ENCODE results near the gene PTPRM.

PTPRM gene

DNA sequence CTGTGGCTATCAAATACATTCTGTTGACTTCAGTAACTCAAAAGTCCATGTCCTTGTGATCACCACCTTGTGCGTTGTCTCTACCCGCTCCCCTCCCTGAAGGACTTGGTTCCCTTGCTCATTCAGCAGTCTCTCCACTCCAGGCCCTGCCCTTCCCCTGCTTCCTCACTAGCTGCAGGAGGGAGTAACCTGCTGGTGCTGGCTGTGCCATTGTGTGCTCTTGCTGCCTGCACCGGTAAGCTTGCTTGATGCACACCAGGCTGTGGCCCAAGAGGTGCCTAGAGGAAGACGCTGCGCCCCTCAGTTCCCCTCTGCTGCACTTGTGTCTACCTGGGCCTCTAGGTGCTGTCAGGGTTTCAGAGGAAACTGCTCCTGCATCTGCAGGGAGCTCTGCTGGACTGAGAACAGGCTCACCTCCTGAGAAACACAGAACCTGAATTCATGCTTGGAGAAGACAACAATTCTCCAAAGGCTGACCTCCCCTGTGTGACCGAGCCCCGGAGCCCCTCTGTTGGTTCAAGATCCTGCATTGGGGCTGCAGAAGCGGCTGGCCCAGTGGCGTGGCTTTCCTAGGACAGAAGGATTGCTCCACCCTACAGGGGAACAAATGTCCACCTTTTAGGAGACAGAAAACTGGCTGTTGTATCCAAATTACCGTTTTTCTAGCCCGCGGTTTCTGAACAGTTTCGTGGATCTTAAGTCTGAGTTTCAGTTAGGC is 33.6 kb downstream of the PTPRM start:
- no peak for DNase-seq

DNA sequence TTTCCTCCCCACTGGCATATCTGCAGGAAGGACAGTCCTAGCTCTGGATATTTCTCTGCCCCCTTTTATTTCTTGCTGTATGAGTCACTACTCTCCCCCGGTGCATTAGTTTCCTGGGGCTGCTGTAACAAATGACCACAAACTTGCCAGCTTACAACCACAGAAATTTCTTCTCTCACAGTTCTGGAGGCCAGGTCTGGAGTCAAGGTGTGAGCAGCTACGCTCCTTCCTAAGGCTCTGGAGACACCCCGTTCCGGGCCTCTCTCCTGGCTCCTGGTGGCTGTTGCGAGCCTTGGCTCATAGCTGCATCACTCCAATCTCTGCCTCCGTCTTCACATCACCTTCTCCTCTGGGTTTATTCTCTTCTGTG is 34.1 kb downstream of the PTPRM start:
- DNase-seq = no peak

DNA sequence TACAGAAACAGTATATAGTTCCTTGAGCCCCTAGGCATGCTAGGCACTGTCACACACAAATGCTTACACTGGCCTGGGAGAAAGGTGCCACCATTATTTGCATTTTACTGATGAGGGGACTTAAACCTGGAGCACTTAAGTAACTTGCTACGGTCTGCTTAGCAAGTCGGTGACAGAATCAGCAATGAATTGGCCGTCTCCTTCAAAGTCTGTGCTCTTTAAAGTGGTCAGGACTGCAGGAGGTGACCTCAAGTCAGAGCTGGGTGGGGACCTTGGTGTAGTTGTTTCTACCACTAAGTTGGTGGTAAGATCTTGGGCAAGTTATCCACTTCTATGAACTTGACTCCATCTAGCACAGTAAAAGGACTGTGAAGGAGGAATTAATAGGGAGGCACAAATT is 34.8 kb downstream of the PTPRM start:
- no peak for DNase-seq

DNA sequence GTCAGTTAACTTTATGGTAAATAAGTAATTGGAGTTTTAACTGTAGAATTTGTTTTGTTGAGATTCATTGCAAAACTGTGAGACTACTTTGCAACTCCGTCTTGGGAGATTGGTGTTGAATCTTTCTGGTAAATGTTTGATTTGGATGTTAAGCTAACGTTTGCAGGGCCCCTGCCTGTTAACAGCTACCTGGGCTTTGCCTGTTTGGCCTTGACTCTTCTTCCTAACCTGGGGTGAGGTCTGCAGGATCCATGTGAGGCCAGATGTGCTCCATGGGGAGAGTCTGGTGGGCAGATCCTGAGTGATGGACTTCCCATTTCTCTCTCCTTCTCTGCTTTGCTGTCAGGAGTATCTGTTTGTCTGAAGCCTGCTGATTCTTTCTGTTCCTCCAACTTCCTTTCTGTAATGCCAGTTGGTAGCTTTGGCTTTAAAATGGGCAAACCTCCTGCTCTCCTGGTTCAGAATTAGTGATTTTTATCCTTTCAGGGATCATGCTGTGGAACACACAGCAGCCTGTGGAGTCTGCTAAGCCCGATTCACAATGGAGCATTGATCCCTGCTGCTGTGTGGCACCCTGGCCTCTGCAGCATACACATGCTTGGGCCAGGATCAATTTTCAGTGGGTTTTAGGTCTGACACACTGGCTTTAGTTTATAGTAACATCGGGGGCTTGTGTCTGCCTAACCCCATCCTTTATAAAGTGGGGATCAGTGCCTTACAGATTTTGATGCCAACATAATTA is 36.3 kb downstream of the PTPRM start:
- DNase-seq = no peak

DNA sequence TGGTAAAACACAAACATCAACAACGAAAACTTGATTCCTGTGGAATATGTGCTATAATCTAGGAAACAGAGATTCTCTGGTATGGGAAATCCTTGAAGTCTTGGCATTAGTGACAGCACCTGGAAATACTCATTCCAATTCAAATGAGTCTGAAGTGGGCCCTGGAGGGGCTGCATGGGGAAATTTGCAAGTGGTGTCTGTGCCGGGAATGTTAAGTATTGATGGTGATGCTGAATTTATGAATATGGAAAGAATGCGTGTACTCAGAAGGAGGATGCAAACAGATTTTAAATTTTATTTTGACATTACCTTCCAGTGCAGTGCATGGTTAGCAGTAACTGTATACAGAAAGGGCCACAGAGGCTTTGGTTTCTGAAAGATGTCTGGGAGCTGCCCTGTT is 37.2 kb downstream of the PTPRM start:
- DNase-seq = no peak

DNA sequence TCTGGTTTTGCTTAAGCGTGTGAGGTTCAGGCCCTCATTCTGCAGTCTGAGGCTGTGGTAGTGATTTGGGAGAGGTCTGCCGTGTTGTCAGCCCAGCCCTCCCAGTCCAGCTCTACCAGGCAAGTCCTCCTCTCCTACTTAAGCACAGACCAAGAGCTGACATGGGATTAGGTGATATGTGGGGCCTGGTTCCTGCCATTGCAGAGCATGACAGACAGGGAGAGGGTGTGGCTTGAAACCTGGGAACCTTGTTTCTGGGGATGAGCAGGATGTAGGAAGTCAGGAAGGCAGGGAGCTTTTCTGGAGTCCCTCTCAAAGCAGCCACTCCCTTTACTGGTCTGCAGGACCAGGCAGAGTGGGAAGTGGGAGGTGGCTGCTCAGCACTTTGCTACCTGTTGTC is 38.6 kb downstream of the PTPRM start:
- no peak for DNase-seq

DNA sequence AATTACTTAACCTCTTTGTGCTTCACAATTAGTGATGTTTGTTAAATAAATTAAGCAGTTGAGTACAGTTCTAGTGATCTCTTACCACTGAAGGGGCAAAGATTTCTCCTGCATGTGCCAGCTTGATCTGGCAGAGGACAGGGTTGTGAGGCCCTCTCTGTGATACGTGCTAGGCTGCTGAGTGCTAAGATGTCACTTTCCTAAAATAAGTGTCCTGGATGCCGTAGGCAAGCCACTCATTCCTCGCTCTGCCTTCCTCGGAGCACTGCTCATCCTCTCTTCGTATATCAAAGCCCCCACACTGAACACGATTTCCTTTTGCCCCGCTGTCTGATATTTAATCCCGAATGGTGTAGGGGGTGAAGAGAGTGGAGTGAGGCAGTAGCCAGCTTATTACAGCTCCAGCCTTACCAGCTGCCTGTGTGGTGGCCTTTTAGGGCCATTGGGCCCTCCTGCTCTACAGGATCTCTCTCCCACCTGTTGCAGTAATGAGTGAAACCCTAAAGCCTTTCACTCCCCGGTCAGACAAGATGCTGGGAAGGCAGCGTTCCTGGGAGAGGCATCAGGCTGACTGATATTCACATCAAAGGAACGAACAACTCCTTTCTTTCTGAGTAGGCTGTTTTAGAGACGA is 40.5 kb downstream of the PTPRM start:
- no peak for DNase-seq

DNA sequence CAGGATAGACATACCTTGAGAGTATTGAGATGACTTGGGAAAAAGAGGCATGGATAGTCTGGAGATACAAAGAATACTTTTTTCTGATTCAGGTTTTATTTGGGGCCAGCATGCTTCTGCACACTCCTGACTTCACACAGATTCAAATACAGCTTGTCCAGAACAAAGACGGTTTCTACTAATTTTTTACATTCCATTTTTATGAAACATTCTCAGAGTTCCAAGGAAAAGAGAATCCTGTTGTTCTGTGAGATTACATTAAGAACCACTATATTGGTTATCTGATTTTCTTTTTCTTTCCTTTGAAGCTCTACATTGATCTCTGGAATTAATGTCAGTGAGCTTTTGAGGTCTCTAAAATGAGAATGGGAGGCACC is 41.0 kb downstream of the PTPRM start:
- DNase-seq = no peak

DNA sequence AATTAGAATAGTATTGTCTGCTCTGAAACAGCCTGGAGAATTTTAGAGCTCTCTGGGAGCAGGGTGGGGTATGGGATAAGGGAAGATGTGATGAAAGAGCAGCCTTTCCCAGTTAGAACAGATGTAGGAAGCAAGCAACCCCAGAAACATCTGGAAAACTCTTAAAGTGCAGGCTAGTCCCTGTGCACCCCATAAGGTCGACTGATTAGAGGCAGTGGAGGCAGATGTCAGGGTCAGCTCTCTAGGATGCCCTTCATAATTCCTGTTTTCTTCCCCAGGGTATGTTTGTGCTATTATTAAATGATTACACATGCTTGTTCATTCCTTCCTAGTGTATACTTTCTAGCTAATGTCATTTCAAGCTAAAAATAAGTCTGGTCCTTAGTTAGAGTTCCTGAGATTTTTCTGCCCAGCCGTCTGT is 41.7 kb downstream of the PTPRM start:
- no peak for DNase-seq

DNA sequence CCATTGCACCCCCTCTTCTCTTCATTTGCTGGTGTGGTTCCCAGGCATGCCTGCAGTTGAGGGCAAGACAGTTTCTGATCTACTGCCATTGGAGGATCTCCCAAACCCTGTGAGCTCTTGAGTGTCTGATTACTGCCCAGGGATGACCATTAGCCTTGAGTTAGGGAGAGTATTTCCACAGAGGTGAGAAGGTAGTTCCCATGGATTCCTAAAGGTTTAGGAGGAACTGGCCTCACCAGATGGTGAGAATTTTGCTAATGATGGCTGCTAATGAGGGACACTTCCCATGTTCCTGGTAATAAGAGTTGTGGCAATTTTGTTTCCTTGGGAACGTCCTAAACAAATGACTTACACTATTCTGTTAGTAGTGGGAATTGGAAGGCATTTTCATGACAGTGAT is 42.5 kb downstream of the PTPRM start:
- no peak for DNase-seq

DNA sequence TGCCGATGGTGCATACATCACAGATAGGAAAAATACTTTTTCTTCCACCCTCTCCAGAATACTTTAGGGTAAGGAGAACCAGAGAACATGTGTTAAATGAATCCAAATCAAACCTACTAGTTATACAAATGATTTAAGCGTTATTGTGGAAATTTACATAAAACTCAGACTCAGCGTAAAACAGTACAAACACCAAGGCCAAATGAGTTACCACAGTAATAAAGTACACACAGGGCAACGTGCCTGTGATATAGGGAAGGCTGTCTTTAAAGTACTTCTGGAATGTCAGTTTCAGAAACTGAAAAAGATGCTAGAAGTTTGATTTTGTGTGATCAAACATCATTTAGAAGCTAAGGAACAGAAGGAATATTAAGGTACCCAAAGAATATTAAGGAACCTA is 46.9 kb downstream of the PTPRM start:
- DNase-seq = no peak

DNA sequence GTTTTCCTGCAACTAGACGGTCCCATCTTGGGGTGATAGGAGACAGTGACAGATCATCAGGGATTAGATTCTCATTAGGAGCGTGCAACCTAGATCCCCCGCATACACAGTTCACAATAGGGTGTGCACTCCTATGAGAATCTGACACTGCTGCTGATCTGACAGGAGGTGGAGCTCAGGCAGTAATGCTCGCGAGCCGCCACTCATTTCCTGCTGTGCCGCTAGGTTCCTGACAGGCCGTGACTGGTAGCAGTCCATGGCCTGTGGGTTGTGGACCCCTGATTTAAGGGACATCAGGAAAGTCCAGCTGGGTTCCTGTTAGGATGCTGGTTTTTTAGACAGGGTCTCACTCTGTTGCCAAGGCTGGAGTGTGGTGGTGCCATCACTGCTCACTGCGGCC is 48.7 kb downstream of the PTPRM start:
- no peak for DNase-seq

DNA sequence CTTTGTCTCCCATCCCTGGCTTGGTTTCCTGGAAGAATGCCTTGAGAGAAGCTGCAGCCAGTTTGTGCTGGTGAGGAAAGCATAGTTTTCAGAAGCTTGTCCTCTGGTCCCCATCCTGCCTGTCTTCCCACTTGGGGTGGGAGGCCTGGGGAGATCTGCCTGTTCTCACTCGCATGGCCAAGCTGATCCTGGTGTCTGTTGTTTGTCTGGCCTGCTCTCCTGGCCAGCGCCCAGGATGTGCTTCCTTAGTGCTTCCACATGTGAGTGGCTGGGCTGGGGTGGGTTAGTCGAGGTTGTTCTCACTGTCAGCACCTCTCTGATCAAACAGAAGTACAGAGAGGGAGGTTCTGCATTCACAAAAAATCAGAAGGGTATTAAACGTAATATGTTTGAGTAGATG is 49.5 kb downstream of the PTPRM start:
- DNase-seq = no peak

DNA sequence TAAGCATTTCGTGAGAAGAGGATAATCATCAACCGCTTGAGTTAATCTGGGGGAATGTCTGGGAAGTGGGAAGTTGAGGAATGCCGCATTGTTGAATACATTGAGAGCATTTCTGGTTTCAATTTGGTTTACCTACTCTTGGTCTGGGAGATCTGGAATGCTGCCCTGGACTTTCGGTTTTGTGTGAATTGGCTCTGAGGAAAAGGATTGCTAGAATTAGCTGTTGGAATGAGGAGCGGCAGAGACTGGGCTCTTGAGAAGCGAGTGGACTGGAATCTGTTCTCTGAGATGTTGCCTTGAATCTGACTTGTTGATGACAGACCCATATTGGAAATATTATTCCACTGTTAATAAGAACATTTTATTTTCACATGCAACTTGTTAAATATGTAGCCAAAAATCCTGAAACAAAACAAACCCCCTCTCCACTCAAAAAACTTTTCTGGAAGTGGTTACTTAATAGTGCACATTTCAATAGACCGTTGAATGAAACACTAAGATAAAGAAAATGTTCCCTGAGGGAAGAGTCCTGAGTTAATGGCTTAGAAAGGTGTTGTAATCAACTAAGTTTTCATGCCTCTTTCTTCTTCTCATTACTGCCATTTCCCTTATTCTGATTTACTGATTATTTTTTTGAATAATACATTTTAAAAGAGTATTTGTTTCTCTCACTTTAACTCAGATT is 50.8 kb downstream of the PTPRM start:
- DNase-seq = no peak

DNA sequence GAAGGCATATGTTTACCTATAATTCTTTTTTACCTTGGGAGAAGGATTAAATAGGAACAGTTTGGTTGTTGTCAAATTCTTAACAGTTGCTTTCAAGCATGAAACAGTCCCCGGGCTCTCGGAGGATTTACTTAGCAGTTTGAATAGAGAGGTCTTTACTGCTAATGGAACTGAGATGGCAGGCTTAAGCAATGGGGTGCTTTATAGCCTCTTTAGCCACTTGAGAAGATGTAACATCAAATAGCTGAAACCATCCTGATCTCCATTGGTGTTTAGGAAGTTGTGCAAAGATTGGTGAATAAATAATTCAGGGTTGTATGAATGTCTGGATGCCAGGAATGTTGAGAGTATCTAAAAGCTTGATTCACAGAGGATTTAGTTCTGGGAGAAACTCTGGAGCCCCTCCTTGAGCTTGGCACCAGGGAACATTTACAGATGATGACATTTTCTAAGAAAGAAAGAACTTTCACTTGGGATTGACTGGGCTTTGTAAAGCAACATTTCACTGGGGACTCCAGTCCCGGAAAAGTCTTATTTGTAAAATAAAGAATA is 51.9 kb downstream of the PTPRM start:
- no peak for DNase-seq

DNA sequence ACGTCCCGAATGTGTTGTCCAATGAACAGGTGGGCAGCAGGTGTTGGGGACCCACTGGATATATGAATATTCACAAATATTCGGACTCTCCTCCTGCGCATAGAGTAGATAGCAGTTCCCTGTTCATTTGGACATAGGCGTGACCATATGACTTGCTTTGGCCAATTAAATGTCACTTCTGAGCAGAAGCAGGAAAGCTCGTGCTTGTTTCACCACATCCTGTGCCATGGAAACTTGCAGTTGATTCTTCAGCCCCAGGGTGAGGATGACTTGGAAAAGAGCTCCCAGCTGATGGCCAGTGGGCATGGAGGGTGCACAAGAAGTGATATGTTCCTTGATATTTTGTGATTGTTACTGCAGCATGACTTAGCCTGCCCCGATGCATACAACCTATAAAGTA is 52.6 kb downstream of the PTPRM start:
- DNase-seq = no peak

DNA sequence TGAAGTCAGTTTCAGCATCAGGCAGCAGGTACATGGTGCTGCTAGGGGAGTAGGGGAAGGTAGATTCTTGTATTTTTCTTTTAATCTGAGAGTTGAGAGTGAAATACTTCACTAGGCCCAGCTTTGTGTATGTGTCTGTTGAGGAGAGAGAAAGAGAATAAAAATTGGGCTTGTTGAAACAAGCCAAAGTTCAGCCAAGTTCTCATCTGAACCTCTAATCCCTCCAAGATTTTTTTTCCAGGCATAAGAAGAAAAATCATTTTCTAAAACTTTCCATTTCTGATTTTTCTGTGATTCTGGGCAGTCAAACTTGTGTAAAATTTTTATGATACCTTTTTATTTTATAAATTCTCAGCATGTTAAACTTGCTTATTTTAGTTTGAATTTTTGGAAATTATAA is 55.6 kb downstream of the PTPRM start:
- DNase-seq = no peak

DNA sequence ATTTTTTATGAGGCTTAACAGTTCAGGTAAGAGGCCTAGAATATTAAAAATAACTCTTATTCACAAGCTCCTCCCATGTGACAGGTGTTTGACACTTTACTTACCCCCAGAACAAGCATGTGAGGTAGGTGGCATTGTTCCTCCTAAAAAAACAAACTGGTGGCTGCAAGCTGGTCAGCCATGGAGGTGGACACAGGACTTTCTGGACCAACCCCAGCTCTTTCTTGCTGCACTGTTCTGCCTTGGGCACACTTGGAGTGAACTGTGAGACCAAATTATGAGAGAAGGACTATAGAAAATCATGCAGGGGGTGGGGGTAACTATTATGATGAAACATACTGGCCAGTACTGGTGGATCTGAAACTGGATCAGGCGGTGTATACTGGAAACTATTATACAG is 56.6 kb downstream of the PTPRM start:
- DNase-seq = no peak

DNA sequence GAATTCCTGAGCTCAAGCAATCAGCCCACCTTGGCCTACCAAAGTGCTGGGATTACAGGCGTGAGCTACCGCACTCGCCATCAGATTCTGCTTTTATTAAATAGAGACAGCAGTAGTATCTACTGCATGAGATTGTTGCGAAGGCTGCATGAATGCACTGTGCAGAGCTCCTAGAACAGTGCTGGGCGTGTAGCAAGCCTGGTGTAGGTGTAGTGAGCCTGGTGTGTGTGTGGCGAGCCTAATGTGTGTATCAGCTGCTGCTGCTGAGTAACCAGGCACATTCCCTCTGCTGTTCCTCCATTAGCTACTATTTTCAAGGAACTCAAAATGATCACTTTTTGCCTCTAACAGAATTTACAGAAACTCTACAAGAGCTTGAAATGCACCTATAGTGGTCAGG is 57.6 kb downstream of the PTPRM start:
- no peak for DNase-seq

DNA sequence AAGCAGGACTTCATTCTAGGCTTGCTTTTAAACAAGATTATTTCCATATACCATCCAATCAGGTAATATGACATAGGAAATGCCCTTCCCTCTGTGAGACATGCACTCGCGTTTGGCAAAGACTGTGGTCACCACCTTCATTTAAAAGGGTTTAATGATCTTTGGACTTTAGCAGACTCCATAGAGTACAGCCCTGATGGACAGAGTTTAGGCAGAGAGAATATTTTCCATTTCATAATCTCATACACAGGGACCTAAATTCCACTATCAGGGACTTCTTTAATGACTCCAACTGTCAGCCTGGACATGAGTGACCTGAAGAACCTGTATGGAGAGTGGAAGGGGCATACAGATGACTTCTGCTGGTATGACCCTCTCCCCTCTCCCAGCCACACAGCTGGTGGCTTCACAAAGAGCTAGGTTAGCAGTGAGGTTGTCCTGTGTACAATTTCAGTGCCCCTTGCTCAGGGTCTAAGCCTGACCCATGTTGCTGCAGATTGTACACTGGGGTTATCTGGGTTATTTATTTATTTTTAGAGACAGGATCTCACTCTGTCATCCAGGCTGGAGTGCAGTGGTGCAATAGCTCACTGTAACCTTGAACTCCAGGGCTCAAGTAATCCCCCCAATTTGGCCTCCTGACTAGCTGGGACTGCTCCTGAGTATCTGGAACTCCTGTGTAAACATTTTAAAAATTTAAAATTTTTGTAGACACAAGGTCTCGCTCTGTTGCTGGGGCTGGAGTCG is 59.2 kb downstream of the PTPRM start:
- DNase-seq = no peak

DNA sequence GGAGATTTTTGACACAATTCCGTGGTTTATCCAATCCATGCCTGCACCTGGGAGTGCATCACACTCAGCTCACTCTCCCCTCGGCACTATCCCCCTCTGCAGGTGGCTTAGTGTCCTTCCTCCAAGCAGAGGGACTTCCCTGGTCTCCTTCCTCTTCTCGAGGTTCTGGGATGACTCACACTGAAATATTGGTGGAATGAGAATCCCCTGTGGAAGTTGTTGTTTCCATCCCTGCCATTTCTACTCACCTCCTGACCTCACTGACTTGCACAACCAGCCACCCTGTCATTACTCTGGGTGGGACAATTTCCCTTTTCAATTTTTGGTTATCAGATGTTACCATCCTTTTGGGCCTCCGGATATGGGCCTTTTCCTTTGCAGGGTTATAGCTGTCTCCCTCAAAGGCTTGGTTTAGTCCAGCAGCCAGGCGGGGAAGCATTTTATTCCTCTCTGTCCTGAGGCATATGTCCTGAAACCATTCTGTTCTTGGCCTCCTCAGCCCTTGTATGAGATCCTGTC is 59.9 kb downstream of the PTPRM start:
- DNase-seq = no peak

DNA sequence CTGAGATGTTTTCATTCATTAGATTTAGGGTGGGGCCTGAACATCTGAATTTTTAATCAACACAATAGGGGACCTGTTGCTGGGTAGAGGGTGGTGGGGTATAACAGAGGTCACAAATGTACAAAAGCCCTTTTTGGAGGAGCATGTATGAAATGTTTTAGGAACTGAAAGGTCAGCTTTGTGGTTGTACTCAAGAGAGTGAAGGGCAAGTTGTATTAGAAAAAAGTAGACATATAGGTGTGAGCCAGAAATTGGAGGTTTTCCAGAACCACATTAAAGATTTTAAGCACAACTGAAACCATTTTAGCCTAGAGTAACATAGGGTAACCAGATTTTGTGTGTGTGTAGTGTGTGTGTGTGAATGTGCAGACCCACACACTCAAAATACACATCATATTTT is 62.3 kb downstream of the PTPRM start:
- DNase-seq = no peak

Data from stimulated activated CD4-positive, alpha-beta T cell treated with anti-CD3 and anti-CD28 coated beads, Interleukin-1b, Interleukin-23, amount 100 ng/mL, for 48 hours (primary cell).